ENCODE data around the gene SLC9A2.

The SLC9A2 gene

GRCh38 chr2:102736110-102736409 lies 116.7 kb downstream of the SLC9A2 start:
- no peak for DNase-seq

GRCh38 chr2:102736410-102737409 lies 117.4 kb downstream of the SLC9A2 start:
- DNase-seq, result peak; percentile 95

- no peak for DNase-seq
These were observed 118.1 kb downstream of the SLC9A2 start for GRCh38 chr2:102737431-102737830.

GRCh38 chr2:102743259-102743658 lies 123.9 kb downstream of the SLC9A2 start:
- no peak for DNase-seq

GRCh38 chr2:102748107-102748506 lies 128.8 kb downstream of the SLC9A2 start:
- DNase-seq, result no peak

GRCh38 chr2:102749938-102750337 lies 130.6 kb downstream of the SLC9A2 start:
- DNase-seq, result no peak

- peak; percentile 68 for DNase-seq
These were observed 134.3 kb downstream of the SLC9A2 start for GRCh38 chr2:102753563-102754159.

- no peak for DNase-seq
These were observed 135.2 kb downstream of the SLC9A2 start for GRCh38 chr2:102754456-102755145.

GRCh38 chr2:102755284-102755683 lies 135.9 kb downstream of the SLC9A2 start:
- DNase-seq, result no peak

- no peak for DNase-seq
These were observed 139.1 kb downstream of the SLC9A2 start for GRCh38 chr2:102758439-102758838.

All from activated effector memory CD4-positive, alpha-beta T cell treated with anti-CD3 and anti-CD28 coated beads, Interleukin-2, amount 50 U/mL, for 16 hours (primary cell).